Trophoblast cell (in vitro differentiated cells and primary cell): ENCODE results near the gene MUC4.
"Not testable (repeated sequence)": the region's sequence is repeated elsewhere in the genome, so short reads cannot be mapped to it uniquely, and the experiment has no call there.

ENCODE experiments used
- DNase-seq, 2 donors: peaks; one replicate each; pipeline ENCODE4 v3.0.0-alpha.2; 2016
- H2AFZ ChIP-seq: 2 replicates; pipeline ENCODE4 v1.6.1; 2013; ENCODE audit warnings: low read length, moderate library complexity, mild to moderate bottlenecking; ENCODE audit not compliant: insufficient read depth, poor library complexity
- H2AK5ac ChIP-seq: 2 replicates; pipeline ENCODE4 v1.6.1; 2013; ENCODE audit warnings: mild to moderate bottlenecking, low read length
- H2BK120ac ChIP-seq: 2 replicates; pipeline ENCODE4 v1.6.1; 2013; ENCODE audit warnings: low read length, mild to moderate bottlenecking, moderate library complexity; ENCODE audit not compliant: insufficient read depth, poor library complexity
- H2BK12ac ChIP-seq: 2 replicates; pipeline ENCODE4 v1.6.1; 2013; ENCODE audit warnings: mild to moderate bottlenecking, low read length, moderate library complexity
- H2BK5ac ChIP-seq: 2 replicates; pipeline ENCODE4 v1.6.1; 2013; ENCODE audit warnings: low read length, low read depth, moderate library complexity, mild to moderate bottlenecking; ENCODE audit not compliant: poor library complexity
- H3K14ac ChIP-seq: 2 replicates; pipeline ENCODE4 v1.6.1; 2013; ENCODE audit warnings: mild to moderate bottlenecking, low read length
- H3K18ac ChIP-seq: 2 replicates; pipeline ENCODE4 v1.6.1; 2013; ENCODE audit warnings: mild to moderate bottlenecking, low read length
- H3K23ac ChIP-seq: 2 replicates; pipeline ENCODE4 v1.6.1; 2013; ENCODE audit warnings: low read length
- H3K27ac ChIP-seq: 2 replicates; pipeline ENCODE4 v1.5.1; 2013; ENCODE audit warnings: low read depth, mild to moderate bottlenecking, inconsistent platforms, low read length, moderate library complexity
- H3K27me3 ChIP-seq: 2 replicates; pipeline ENCODE4 v1.6.1; 2013; ENCODE audit warnings: inconsistent platforms, mild to moderate bottlenecking, low read length, moderate library complexity; ENCODE audit not compliant: insufficient read depth
- H3K36me3 ChIP-seq, 2 experiments: 1 replicate in 1 of 2; 2 replicates in 1 of 2; pipeline ENCODE4 v1.6.1; 2013; ENCODE audit warnings: low read length in 2 of 2, mild to moderate bottlenecking in 2 of 2, moderate library complexity in 1 of 2; ENCODE audit not compliant: insufficient read depth in 2 of 2, control insufficient read depth in 1 of 2
- H3K4ac ChIP-seq: 2 replicates; pipeline ENCODE4 v1.6.1; 2013; ENCODE audit warnings: low read depth, mild to moderate bottlenecking, low read length, moderate library complexity
- H3K4me1 ChIP-seq, 2 experiments: 1 replicate in 1 of 2; 2 replicates in 1 of 2; pipeline ENCODE4 v1.6.1; 2013; ENCODE audit warnings: low read length in 2 of 2, mild to moderate bottlenecking in 2 of 2, moderate library complexity in 1 of 2; ENCODE audit not compliant: insufficient read depth in 2 of 2, control insufficient read depth in 1 of 2
- H3K4me2 ChIP-seq: 2 replicates; pipeline ENCODE4 v1.6.1; 2013; ENCODE audit warnings: inconsistent platforms, mild to moderate bottlenecking, low read length, moderate library complexity
- H3K4me3 ChIP-seq: 2 replicates; pipeline ENCODE4 v1.5.1; 2013; ENCODE audit warnings: mild to moderate bottlenecking, low read depth, low read length, inconsistent platforms
- H3K79me1 ChIP-seq: one replicate; pipeline ENCODE4 v1.6.1; 2013; ENCODE audit warnings: low read length
- H3K79me2 ChIP-seq: 2 replicates; pipeline ENCODE4 v1.6.1; 2013; ENCODE audit warnings: low read length, mild to moderate bottlenecking; ENCODE audit not compliant: control insufficient read depth, insufficient read depth, poor library complexity
- H3K9ac ChIP-seq: 2 replicates; pipeline ENCODE4 v1.6.1; 2013; ENCODE audit warnings: mild to moderate bottlenecking, low read length
- H3K9me3 ChIP-seq: 2 replicates; pipeline ENCODE4 v1.6.1; 2013; ENCODE audit warnings: low read depth, mild to moderate bottlenecking, control low read depth, inconsistent platforms, low read length; ENCODE audit not compliant: insufficient read depth
- H4K12ac ChIP-seq: 2 replicates; pipeline ENCODE4 v1.6.1; 2013; ENCODE audit warnings: low read depth, mild to moderate bottlenecking, low read length, moderate library complexity
- H4K8ac ChIP-seq: 2 replicates; pipeline ENCODE4 v1.6.1; 2013; ENCODE audit warnings: low read depth, mild to moderate bottlenecking, low read length, moderate library complexity
- H4K91ac ChIP-seq: one replicate; pipeline ENCODE4 v1.6.1; 2013; ENCODE audit warnings: low read depth, mild to moderate bottlenecking, low read length, moderate library complexity
- WGBS: extraction: QIAGEN DNeasy Blood & Tissue Kit; methylation state at CpG from one replicate; pipeline ENCODE4 v1.1.7; 2013; ENCODE audit warnings: missing lambda C conversion rate; ENCODE audit not compliant: insufficient read length, insufficient coverage; ENCODE audit errors: extremely low coverage; 5-methylcytosine and 5-hydroxymethylcytosine counted together

MUC4 gene

GRCh38 chr3:195732940-195733339 lies 78.8 kb downstream of the MUC4 start:
- Histone ChIP-seq H3K79me1 (no peaks in the 10 kb centered on the region), H3K79me2 (no peaks in the 10 kb centered on the region), H2AFZ (no peak overlapping the region), H4K8ac (no peak overlapping the region), H3K4me3 (no peak overlapping the region), H3K18ac (no peak overlapping the region), H3K4ac (no peak overlapping the region), H2BK12ac (no peak overlapping the region), H4K12ac (no peak overlapping the region), H3K36me3 (no peaks in the 10 kb centered on the region), H3K4me2 (no peak overlapping the region), H3K27ac (no peak overlapping the region), H2AK5ac (no peak overlapping the region), H3K9ac (no peak overlapping the region), H3K23ac (no peak overlapping the region), H3K9me3 (no peaks in the 10 kb centered on the region), H2BK5ac (no peak overlapping the region), H3K27me3 (no peaks in the 10 kb centered on the region), H4K91ac (no peak overlapping the region), H3K4me1 (no peaks in the 10 kb centered on the region), H2BK120ac (no peak overlapping the region), H3K14ac (no peak overlapping the region)
- no peak for DNase-seq
- no CpG with 5 or more reads among the region's 12 CpGs for WGBS

DNA sequence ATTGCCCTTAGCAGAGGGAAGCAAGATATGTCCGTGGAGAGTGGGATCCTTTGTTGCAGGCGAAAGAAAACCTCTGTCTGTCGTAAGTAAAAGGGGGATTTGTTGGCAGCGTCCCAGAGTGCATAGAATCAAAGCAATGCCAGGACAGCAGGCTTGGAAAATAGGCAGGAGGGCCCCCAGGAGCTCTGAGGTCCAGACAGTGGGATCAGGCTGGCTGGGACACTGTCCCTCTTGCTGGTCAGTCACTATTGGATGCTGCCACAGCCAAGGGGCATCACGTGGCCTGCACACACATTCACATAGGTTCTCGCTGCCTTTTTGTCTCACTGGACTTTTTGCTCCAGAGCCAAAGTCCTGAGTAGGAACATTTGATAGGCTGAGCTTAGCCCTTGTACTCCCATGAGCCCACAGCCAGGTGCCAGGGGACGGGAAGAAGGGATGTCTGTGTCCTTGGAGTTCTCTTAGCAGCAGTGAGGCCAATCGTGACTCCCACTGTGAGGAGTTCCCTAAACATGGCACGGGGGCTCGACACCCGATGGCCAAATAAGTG lies 80.3 kb downstream of the MUC4 start:
- Histone ChIP-seq H3K4me3 (no peak overlapping the region), H4K91ac (no peak overlapping the region), H3K27ac (no peak overlapping the region), H3K4me1 (no peaks in the 10 kb centered on the region), H2AFZ (no peak overlapping the region), H3K18ac (no peak overlapping the region), H2BK5ac (no peak overlapping the region), H4K12ac (no peak overlapping the region), H2BK12ac (no peak overlapping the region), H3K9me3 (no peaks in the 10 kb centered on the region), H3K79me2 (no peaks in the 10 kb centered on the region), H2BK120ac (no peak overlapping the region), H4K8ac (no peak overlapping the region), H3K27me3 (no peaks in the 10 kb centered on the region), H3K4me2 (no peak overlapping the region), H3K14ac (no peak overlapping the region), H3K4ac (no peak overlapping the region), H2AK5ac (no peak overlapping the region), H3K9ac (no peak overlapping the region), H3K23ac (no peak overlapping the region), H3K36me3 (no peaks in the 10 kb centered on the region), H3K79me1 (no peaks in the 10 kb centered on the region)
- no CpG with 5 or more reads among the region's 11 CpGs for WGBS
- no peak for DNase-seq

- no peak overlapping the region for H4K8ac ChIP-seq
- H2AFZ ChIP-seq = no peak overlapping the region
- no peak overlapping the region for H3K4ac ChIP-seq
- no peak overlapping the region for H3K14ac ChIP-seq
- no peaks in the 10 kb centered on the region for H3K27me3 ChIP-seq
- no peak overlapping the region for H3K4me3 ChIP-seq
- no peak overlapping the region for H4K91ac ChIP-seq
- DNase-seq = no peak
- no peak overlapping the region for H3K4me2 ChIP-seq
- no peak overlapping the region for H3K9ac ChIP-seq
- H2BK12ac ChIP-seq = no peak overlapping the region
- H3K4me1 ChIP-seq = no peaks in the 10 kb centered on the region
- H3K9me3 ChIP-seq = no peaks in the 10 kb centered on the region
- H3K27ac ChIP-seq = no peak overlapping the region
- H2BK120ac ChIP-seq = no peak overlapping the region
- H2AK5ac ChIP-seq = no peak overlapping the region
- H3K18ac ChIP-seq = no peak overlapping the region
- no peaks in the 10 kb centered on the region for H3K36me3 ChIP-seq
- H2BK5ac ChIP-seq = no peak overlapping the region
- H3K23ac ChIP-seq = no peak overlapping the region
- H4K12ac ChIP-seq = no peak overlapping the region
- H3K79me1 ChIP-seq = no peaks in the 10 kb centered on the region
- no CpG with 5 or more reads among the region's 18 CpGs for WGBS
- no peaks in the 10 kb centered on the region for H3K79me2 ChIP-seq
Observed at GRCh38 chr3:195729476-195730251, 82.1 kb downstream of the MUC4 start.

GRCh38 chr3:195728789-195729188 lies 82.9 kb downstream of the MUC4 start:
- not testable (repeated sequence) for H3K14ac ChIP-seq, H2BK12ac ChIP-seq, H2BK5ac ChIP-seq, H3K23ac ChIP-seq, H3K4me1 ChIP-seq, H3K4me3 ChIP-seq, H3K36me3 ChIP-seq, H3K4me2 ChIP-seq, H3K79me2 ChIP-seq, H4K12ac ChIP-seq, H4K8ac ChIP-seq, H2BK120ac ChIP-seq, H3K4ac ChIP-seq, H3K27ac ChIP-seq, H3K18ac ChIP-seq, H3K9ac ChIP-seq, H2AFZ ChIP-seq, H4K91ac ChIP-seq, H3K27me3 ChIP-seq, H3K79me1 ChIP-seq, H2AK5ac ChIP-seq, H3K9me3 ChIP-seq, DNase-seq
- no CpG with 5 or more reads among the region's 5 CpGs for WGBS
